HEK293T (cell line): Measurements from ENCODE around the gene ALDH3A1.

Experiments used
- CTCF ChIA-PET: fragments of 350-600 bp; formaldehyde crosslinking; extraction: SDS; loops from one replicate; lab custom pipeline; 2021; ENCODE audit warnings: antibody characterized with exemption, inconsistent platforms; lab: Yijun Ruan, JAX
- POLR2A ChIA-PET: fragments of 350-600 bp; formaldehyde crosslinking; extraction: SDS; loops from one replicate; lab custom pipeline; 2020; ENCODE audit warnings: antibody characterized with exemption, inconsistent platforms; lab: Yijun Ruan, JAX
- DNase-seq: peaks from one replicate; pipeline ENCODE4 v3.0.0; 2012; ENCODE audit warnings: mixed read lengths; ENCODE audit errors: extremely low spot score
- ARNT ChIP-seq: fragments of 450-650 bp; IDR thresholded peaks from 2 replicates; pipeline ENCODE4 v1.6.1; 2017; ENCODE audit warnings: mild to moderate bottlenecking
- BHLHE40 ChIP-seq: fragments of 450-650 bp; IDR thresholded peaks from 2 replicates; pipeline ENCODE4 v1.6.1; 2016; ENCODE audit warnings: mild to moderate bottlenecking, moderate library complexity, borderline replicate concordance
- CTBP1 ChIP-seq: fragments of 450-650 bp; IDR thresholded peaks from 2 replicates; pipeline ENCODE4 v1.6.1; 2016; ENCODE audit warnings: borderline replicate concordance
- ELF4 ChIP-seq: fragments of 450-650 bp; IDR thresholded peaks from 2 replicates; pipeline ENCODE4 v1.6.1; 2017; ENCODE audit warnings: antibody characterized with exemption
- FOXA1 ChIP-seq: fragments of 450-650 bp; IDR thresholded peaks from 2 replicates; pipeline ENCODE4 v1.6.1; 2016; ENCODE audit warnings: mild to moderate bottlenecking
- FOXK2 ChIP-seq: fragments of 450-650 bp; IDR thresholded peaks from 2 replicates; pipeline ENCODE4 v1.6.1; 2016; ENCODE audit warnings: mild to moderate bottlenecking
- FOXM1 ChIP-seq: fragments of 450-650 bp; IDR thresholded peaks from 2 replicates; pipeline ENCODE4 v1.6.1; 2017; ENCODE audit warnings: mild to moderate bottlenecking, borderline replicate concordance
- HDGF ChIP-seq: fragments of 450-650 bp; IDR thresholded peaks from 2 replicates; pipeline ENCODE4 v1.6.1; 2017; ENCODE audit warnings: antibody characterized with exemption, borderline replicate concordance
- L3MBTL2 ChIP-seq: fragments of 450-650 bp; conservative IDR thresholded peaks from 2 replicates; pipeline ENCODE4 v1.6.1; 2016; ENCODE audit warnings: mild to moderate bottlenecking
- LEF1 ChIP-seq: fragments of 450-650 bp; IDR thresholded peaks from 2 replicates; pipeline ENCODE4 v1.6.1; 2017; ENCODE audit warnings: mild to moderate bottlenecking, borderline replicate concordance
- NFRKB ChIP-seq: fragments of 450-650 bp; IDR thresholded peaks from 2 replicates; pipeline ENCODE4 v1.6.1; 2016; ENCODE audit warnings: mild to moderate bottlenecking, moderate library complexity
- SP1 ChIP-seq: fragments of 450-650 bp; IDR thresholded peaks from 2 replicates; pipeline ENCODE4 v1.6.1; 2017
- SUZ12 ChIP-seq: fragments of 450-650 bp; IDR thresholded peaks from 2 replicates; pipeline ENCODE4 v1.6.1; 2016; ENCODE audit warnings: mild to moderate bottlenecking
- TARDBP ChIP-seq: fragments of 450-650 bp; IDR thresholded peaks from 2 replicates; pipeline ENCODE4 v1.6.1; 2016
- ZNF384 ChIP-seq: fragments of 450-650 bp; IDR thresholded peaks from 2 replicates; pipeline ENCODE4 v1.6.1; 2016
- TF ChIP-seq, protein P1 (sequence below): fragments of 450-650 bp; IDR thresholded peaks from 2 replicates; pipeline ENCODE4 v1.6.1; 2016

The ALDH3A1 gene

GRCh38 chr17:19706791-19707727 lies 41.0 kb downstream of the ALDH3A1 start:
- TF ChIP-seq ELF4 (no peak), TARDBP (no peak), BHLHE40 (no peak), L3MBTL2 (no peak), SUZ12 (no peak), CTBP1 (no peak)
- ChIA-PET POLR2A (interaction anchor here (0.8 kb wide), 1 partner anchor 38 kb away, joined by 4 read pairs; no protein-coding TSS in a partner anchor), CTCF (interaction anchor here (0.6 kb wide), 1 partner anchor 20 kb away, joined by 3 read pairs; no protein-coding TSS in a partner anchor)
- DNase-seq: no peak

GRCh38 chr17:19705771-19706770 lies 42.0 kb downstream of the ALDH3A1 start:
- TF ChIP-seq ZNF384: no peak
- TF ChIP-seq HDGF: no peak
- TF ChIP-seq FOXM1: no peak
- TF ChIP-seq ELF4: no peak
- TF ChIP-seq, protein P1, sequence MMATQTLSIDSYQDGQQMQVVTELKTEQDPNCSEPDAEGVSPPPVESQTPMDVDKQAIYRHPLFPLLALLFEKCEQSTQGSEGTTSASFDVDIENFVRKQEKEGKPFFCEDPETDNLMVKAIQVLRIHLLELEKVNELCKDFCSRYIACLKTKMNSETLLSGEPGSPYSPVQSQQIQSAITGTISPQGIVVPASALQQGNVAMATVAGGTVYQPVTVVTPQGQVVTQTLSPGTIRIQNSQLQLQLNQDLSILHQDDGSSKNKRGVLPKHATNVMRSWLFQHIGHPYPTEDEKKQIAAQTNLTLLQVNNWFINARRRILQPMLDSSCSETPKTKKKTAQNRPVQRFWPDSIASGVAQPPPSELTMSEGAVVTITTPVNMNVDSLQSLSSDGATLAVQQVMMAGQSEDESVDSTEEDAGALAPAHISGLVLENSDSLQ: no peak
- TF ChIP-seq TARDBP: no peak
- TF ChIP-seq SUZ12: no peak
- no peak for TF ChIP-seq FOXA1
- no peak for TF ChIP-seq NFRKB
- TF ChIP-seq L3MBTL2: no peak
- no peak for TF ChIP-seq CTBP1
- no peak for TF ChIP-seq ARNT
- TF ChIP-seq LEF1: no peak
- no peak for DNase-seq
- ChIA-PET CTCF (interaction anchor here (0.6 kb wide), 1 partner anchor 614 kb away, joined by 3 read pairs; no protein-coding TSS in a partner anchor), POLR2A (interaction anchor here (0.8 kb wide), 1 partner anchor 39 kb away, joined by 4 read pairs; no protein-coding TSS in a partner anchor)

GRCh38 chr17:19705201-19705600 lies 42.9 kb downstream of the ALDH3A1 start:
- CTCF ChIA-PET: interaction anchor here (1.7 kb wide), 1 partner anchor 57 kb away, joined by 4 read pairs; no protein-coding TSS in a partner anchor
- no peak for DNase-seq
- TF ChIP-seq FOXA1 (no peak), SUZ12 (no peak), BHLHE40 (no peak)
- POLR2A ChIA-PET: no interaction called here

- CTCF ChIA-PET: interaction anchor here (1.7 kb wide), 1 partner anchor 58 kb away, joined by 4 read pairs; no protein-coding TSS in a partner anchor
Observed at GRCh38 chr17:19703828-19704613, 44.1 kb downstream of the ALDH3A1 start.

GRCh38 chr17:19703106-19703827 lies 44.8 kb downstream of the ALDH3A1 start:
- POLR2A ChIA-PET: no interaction called here
- TF ChIP-seq BHLHE40: no peak
- no peak for TF ChIP-seq ZNF384
- TF ChIP-seq, protein P1: no peak
- no peak for TF ChIP-seq FOXM1
- TF ChIP-seq FOXA1: no peak
- TF ChIP-seq ELF4: no peak
- no peak for TF ChIP-seq SUZ12
- TF ChIP-seq CTBP1: no peak
- no peak for TF ChIP-seq HDGF
- DNase-seq: peak; percentile 6
- CTCF ChIA-PET: no interaction called here

More at GRCh38 chr17:19703828-19704613, 44.1 kb downstream of the ALDH3A1 start:
- TF ChIP-seq, protein P1: no peak
- TF ChIP-seq LEF1 (no peak), L3MBTL2 (no peak), ARNT (no peak), TARDBP (no peak), CTBP1 (no peak), BHLHE40 (no peak), NFRKB (no peak), FOXK2 (no peak), SP1 (no peak), ELF4 (no peak), FOXA1 (no peak), HDGF (no peak), SUZ12 (no peak), ZNF384 (no peak), FOXM1 (no peak)
- DNase-seq: no peak
- POLR2A ChIA-PET: no interaction called here
